Tongue (tissue), 2 donors: ENCODE data around the gene OR2B3. TPM values are rescaled to one million over a fixed set of nuclear protein-coding genes. Genes with fewer than 3 reads are reported as not detected.
A peak's percentile ranks its signal among the peaks of the same experiment; 100 is the strongest.
"Not testable (repeated sequence)": the region's sequence is repeated elsewhere in the genome, so short reads cannot be mapped to it uniquely, and the experiment has no call there.

Experiments
- DNase-seq: peaks from one replicate; pipeline ENCODE4 v3.0.0-alpha.2; 2015
- total RNA-seq: library from RNA; depleted of rRNA; stranded (reverse); fragments of >200 nt; gene quantifications from one replicate; pipeline ENCODE4 v1.2.3, GENCODE V29; 2014

Gene OR2B3, protein sequence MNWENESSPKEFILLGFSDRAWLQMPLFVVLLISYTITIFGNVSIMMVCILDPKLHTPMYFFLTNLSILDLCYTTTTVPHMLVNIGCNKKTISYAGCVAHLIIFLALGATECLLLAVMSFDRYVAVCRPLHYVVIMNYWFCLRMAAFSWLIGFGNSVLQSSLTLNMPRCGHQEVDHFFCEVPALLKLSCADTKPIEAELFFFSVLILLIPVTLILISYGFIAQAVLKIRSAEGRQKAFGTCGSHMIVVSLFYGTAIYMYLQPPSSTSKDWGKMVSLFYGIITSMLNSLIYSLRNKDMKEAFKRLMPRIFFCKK
- not detected for total RNA-seq

GRCh38 chr6:29087213-29087612, at the start of gene OR2B3:
Gene OR2B3 (minus strand): TSS chr6:29087313. CDS start chr6:29087248, 65 bp downstream.
- no peak for DNase-seq

- no peak for DNase-seq
Observed at GRCh38 chr6:29131691-29132090, 44.6 kb upstream of the OR2B3 start.

GRCh38 chr6:29130644-29131043, 43.5 kb upstream of the OR2B3 start:
- no peak for DNase-seq

GRCh38 chr6:29129326-29130012, 42.4 kb upstream of the OR2B3 start:
- DNase-seq, result no peak

GRCh38 chr6:29114964-29115363, 27.9 kb upstream of the OR2B3 start:
- DNase-seq, result not testable (repeated sequence)

DNA sequence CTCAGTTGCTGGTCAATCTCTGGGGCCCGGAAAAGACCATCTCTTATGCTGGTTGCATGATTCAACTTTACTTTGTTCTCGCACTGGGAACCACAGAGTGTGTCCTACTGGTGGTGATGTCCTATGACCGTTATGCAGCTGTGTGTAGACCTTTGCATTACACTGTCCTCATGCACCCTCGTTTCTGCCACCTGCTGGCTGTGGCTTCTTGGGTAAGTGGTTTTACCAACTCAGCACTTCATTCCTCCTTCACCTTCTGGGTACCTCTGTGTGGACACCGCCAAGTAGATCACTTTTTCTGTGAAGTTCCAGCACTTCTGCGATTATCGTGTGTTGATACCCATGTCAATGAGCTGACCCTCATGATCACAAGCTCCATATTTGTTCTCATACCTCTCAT, 25.0 kb upstream of the OR2B3 start:
- no peak for DNase-seq

GRCh38 chr6:29107758-29108157, 20.6 kb upstream of the OR2B3 start, which contains the start of gene OR2J3:
Gene OR2J3 (plus strand): TSS chr6:29108058. CDS start chr6:29111891, 3,833 bp downstream.
- no peak for DNase-seq

- DNase-seq, result no peak
Observed at GRCh38 chr6:29099190-29099589, 12.1 kb upstream of the OR2B3 start, which contains the start of gene OR2J1. Gene OR2J1 (plus strand): TSS chr6:29099490. CDS start chr6:29100943, 1,453 bp downstream.

GRCh38 chr6:29097803-29098202, 10.7 kb upstream of the OR2B3 start:
- DNase-seq, result no peak

GRCh38 chr6:29092957-29093356, 5.8 kb upstream of the OR2B3 start:
- DNase-seq, result no peak

GRCh38 chr6:29082457-29082856, 4.7 kb downstream of the OR2B3 start:
- DNase-seq, result no peak

GRCh38 chr6:29081312-29081711, 5.8 kb downstream of the OR2B3 start:
- DNase-seq, result no peak

DNA sequence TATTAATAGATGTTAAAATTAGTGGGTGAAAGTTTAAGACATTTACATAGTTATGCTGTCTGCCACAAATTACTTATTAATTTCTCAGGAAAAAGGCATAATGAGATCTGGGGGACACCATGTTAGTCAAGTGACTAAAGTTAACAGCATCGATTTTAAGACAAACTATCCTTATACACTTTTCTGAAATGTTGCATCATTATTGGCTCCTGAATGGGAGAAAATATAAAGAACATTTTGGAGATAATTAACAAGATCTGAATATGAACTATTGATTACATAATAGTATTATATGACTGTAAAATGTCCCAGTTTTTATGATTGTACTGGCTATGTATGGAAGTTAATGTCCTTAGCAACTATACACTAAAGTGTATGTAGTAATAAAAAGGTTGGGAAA, 7.9 kb downstream of the OR2B3 start:
- DNase-seq, result no peak

- peak; percentile 5 for DNase-seq
Observed at GRCh38 chr6:29071831-29072723, 15.0 kb downstream of the OR2B3 start.

- no peak for DNase-seq
Observed at GRCh38 chr6:29051680-29052079, 35.4 kb downstream of the OR2B3 start.

DNA sequence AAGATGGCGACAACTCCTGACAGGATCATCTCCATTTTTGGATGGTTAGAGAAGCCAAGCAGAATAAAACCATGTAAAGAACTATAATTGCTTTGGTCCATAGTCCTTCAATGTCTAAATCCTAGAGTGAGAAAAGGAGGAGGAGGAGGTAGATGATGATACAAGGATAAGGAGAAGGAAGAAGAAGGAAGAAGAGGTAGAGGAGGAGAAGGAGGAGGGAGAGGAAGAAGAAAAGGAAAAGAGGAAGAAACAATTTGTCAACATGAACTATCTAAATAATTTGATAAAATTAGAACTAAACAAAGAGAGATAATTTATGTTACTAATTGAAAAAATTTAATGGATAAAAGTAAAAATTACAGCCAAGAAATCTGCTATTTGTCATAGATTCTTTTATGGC, 42.0 kb downstream of the OR2B3 start, which contains the start of gene OR2W1:
TSS of gene OR2W1 (minus strand) at position 101 of the 400 bp plus-strand sequence. CDS start at position 101, 0 bp downstream.
- no peak for DNase-seq

Other genes with a start within 250 kb of the OR2B3 start
- 57.5 TPM for gene TRIM27, start 163.3 kb downstream of the OR2B3 start, total RNA-seq
- 1.5 TPM for gene ZNF311, start 82.0 kb downstream of the OR2B3 start, total RNA-seq
- gene OR2W1, start 42.1 kb downstream of the OR2B3 start, total RNA-seq, result not detected
- not detected for gene OR2J1, start 12.2 kb upstream of the OR2B3 start, total RNA-seq
- not detected for gene OR2J3, start 20.7 kb upstream of the OR2B3 start, total RNA-seq
- gene OR2J2, start 83.6 kb upstream of the OR2B3 start, total RNA-seq, result not detected
- not detected for gene OR14J1, start 214.4 kb upstream of the OR2B3 start, total RNA-seq